DND-41 (cell line): ENCODE measurements around the gene PITHD1.
"Not testable (repeated sequence)": the region's sequence is repeated elsewhere in the genome, so short reads cannot be mapped to it uniquely, and the experiment has no call there.

Experiments
- ATAC-seq: fragments of 200-7000 bp; cut with Tn5 transposase; 3 replicates; pipeline ENCODE4 v1.9.1; 2021; ENCODE audit warnings: low read depth; ENCODE audit not compliant: insufficient read depth
- DNase-seq: peaks from one replicate; pipeline ENCODE4 v3.0.0-alpha.2; 2020
- H2AFZ ChIP-seq: 2 replicates; pipeline ENCODE4 v1.6.0; 2012; ENCODE audit warnings: low read depth, low read length
- H3K27ac ChIP-seq: 2 replicates; pipeline ENCODE4 v1.5.1; 2012; ENCODE audit warnings: low read length, inconsistent platforms
- H3K27me3 ChIP-seq: fragments of 200-600 bp; sonication (generic); 2 replicates; pipeline ENCODE4 v1.6.0; 2012; ENCODE audit warnings: low read length, mild to moderate bottlenecking, inconsistent platforms; ENCODE audit not compliant: insufficient read depth, poor library complexity
- H3K36me3 ChIP-seq: 2 replicates; pipeline ENCODE4 v1.5.1; 2012; ENCODE audit warnings: low read length, inconsistent platforms; ENCODE audit not compliant: insufficient read depth
- H3K4me1 ChIP-seq: 2 replicates; pipeline ENCODE4 v1.5.1; 2012; ENCODE audit warnings: mild to moderate bottlenecking, low read length; ENCODE audit not compliant: insufficient read depth
- H3K4me2 ChIP-seq: 2 replicates; pipeline ENCODE4 v1.6.0; 2012; ENCODE audit warnings: mild to moderate bottlenecking, moderate library complexity, low read length, inconsistent platforms; ENCODE audit not compliant: insufficient read depth
- H3K4me3 ChIP-seq, 2 experiments: fragments of 200-600 bp in 1 of 2; shearing (Covaris generic) in 1 of 2; 2 replicates each; pipeline ENCODE4 v1.5.1; 2012 to 2016; ENCODE audit warnings: inconsistent platforms in 2 of 2, low read length in 2 of 2, mild to moderate bottlenecking in 2 of 2, low read depth in 1 of 2, moderate library complexity in 1 of 2
- H3K79me2 ChIP-seq: 2 replicates; pipeline ENCODE4 v1.6.0; 2012; ENCODE audit warnings: low read length, inconsistent platforms; ENCODE audit not compliant: insufficient read depth
- H3K9ac ChIP-seq: 2 replicates; pipeline ENCODE4 v1.6.0; 2012; ENCODE audit warnings: low read depth, mild to moderate bottlenecking, inconsistent platforms, low read length, moderate library complexity
- H3K9me3 ChIP-seq: 2 replicates; pipeline ENCODE4 v1.5.1; 2012; ENCODE audit warnings: low read length, moderate library complexity, mild to moderate bottlenecking, inconsistent platforms; ENCODE audit not compliant: insufficient read depth, severe bottlenecking
- H4K20me1 ChIP-seq: 2 replicates; pipeline ENCODE4 v1.6.0; 2012; ENCODE audit warnings: low read length; ENCODE audit not compliant: insufficient read depth
- EZH2 ChIP-seq: IDR thresholded peaks from 3 replicates; pipeline ENCODE4 v1.6.1; 2012; ENCODE audit warnings: borderline replicate concordance, low read depth, mild to moderate bottlenecking, moderate library complexity, low read length, inconsistent platforms; ENCODE audit not compliant: severe bottlenecking
- TF ChIP-seq, protein P1 (sequence below): IDR thresholded peaks from 2 replicates; pipeline ENCODE4 v1.5.1; 2012; ENCODE audit warnings: borderline replicate concordance, low read length, moderate library complexity, mild to moderate bottlenecking; ENCODE audit not compliant: poor library complexity, severe bottlenecking; ENCODE audit errors: extremely low read depth

Gene PITHD1

DNA sequence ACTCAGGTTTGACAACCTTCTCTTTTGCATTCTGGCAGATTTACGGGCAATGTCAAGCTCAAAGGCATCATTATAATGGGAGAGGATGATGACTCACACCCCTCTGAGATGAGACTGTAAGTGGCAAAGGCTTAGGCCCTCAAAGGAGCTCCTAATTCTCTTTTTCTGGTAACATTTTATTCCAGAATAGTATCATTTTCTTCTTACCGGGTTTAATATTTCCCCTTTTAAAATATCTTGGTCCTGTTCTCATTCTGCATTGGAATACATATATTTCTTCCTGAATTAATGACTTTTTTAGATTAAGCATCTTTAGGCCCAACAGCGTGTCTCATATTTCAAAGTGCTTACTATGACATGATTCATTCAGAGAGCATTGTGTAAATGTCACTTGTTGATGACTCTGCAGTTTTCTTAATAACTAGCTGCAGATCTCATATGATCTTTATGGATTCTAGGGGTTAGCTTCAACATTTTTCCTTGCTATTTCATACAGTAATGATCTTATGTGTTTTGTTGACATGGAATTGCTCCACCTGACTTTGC, 1.7 kb downstream of the PITHD1 start:
- H3K4me3 ChIP-seq = peak overlapping the region in 1 of 2 experiments; percentile 99; a peak in 1 of 4 replicates
- peaks cover 74% of the 10 kb centered on the region for H3K79me2 ChIP-seq
- peak overlapping the region; percentile 77; the same call in 1 of the 2 replicates for H3K9ac ChIP-seq

DNA sequence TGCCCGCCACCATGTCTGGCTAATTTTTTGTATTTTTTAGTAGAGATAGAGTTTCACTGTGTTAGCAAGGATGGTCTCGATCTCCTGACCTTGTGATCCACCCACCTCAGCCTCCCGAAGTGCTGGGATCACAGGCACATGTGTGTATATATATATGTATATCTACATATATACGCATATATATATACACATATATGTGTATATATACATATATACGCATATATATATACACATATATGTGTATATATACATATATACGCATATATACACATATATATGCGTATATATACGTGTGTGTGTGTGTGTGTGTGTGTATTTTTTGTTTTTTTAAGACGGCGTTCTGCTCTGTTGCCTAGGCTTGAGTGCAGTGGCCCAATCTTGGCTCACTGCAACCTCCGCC, 4.9 kb downstream of the PITHD1 start:
- not testable (repeated sequence) for H2AFZ ChIP-seq, H3K27ac ChIP-seq, H3K4me2 ChIP-seq, DNase-seq, H3K4me3 ChIP-seq, H3K9ac ChIP-seq, ATAC-seq, H3K27me3 ChIP-seq, H3K9me3 ChIP-seq
- Histone ChIP-seq H3K4me1 (peaks cover 17% of the 10 kb centered on the region), H3K36me3 (peaks cover 75% of the 10 kb centered on the region), H3K79me2 (peaks cover 52% of the 10 kb centered on the region), H4K20me1 (peaks cover 18% of the 10 kb centered on the region)

More for the DNA sequence above, 1.7 kb downstream of the PITHD1 start:
- Histone ChIP-seq H3K27ac (no peak overlapping the region), H3K9me3 (no peaks in the 10 kb centered on the region), H3K4me2 (peak overlapping the region; percentile 94), H4K20me1 (peaks cover 18% of the 10 kb centered on the region), H3K36me3 (peaks cover 44% of the 10 kb centered on the region), H3K4me1 (peaks cover 29% of the 10 kb centered on the region), H3K27me3 (no peaks in the 10 kb centered on the region), H2AFZ (no peak overlapping the region)
- DNase-seq (no peak), ATAC-seq (no peak)
- no peak for TF ChIP-seq EZH2
- TF ChIP-seq, protein P1, sequence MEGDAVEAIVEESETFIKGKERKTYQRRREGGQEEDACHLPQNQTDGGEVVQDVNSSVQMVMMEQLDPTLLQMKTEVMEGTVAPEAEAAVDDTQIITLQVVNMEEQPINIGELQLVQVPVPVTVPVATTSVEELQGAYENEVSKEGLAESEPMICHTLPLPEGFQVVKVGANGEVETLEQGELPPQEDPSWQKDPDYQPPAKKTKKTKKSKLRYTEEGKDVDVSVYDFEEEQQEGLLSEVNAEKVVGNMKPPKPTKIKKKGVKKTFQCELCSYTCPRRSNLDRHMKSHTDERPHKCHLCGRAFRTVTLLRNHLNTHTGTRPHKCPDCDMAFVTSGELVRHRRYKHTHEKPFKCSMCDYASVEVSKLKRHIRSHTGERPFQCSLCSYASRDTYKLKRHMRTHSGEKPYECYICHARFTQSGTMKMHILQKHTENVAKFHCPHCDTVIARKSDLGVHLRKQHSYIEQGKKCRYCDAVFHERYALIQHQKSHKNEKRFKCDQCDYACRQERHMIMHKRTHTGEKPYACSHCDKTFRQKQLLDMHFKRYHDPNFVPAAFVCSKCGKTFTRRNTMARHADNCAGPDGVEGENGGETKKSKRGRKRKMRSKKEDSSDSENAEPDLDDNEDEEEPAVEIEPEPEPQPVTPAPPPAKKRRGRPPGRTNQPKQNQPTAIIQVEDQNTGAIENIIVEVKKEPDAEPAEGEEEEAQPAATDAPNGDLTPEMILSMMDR = no peak

DNA sequence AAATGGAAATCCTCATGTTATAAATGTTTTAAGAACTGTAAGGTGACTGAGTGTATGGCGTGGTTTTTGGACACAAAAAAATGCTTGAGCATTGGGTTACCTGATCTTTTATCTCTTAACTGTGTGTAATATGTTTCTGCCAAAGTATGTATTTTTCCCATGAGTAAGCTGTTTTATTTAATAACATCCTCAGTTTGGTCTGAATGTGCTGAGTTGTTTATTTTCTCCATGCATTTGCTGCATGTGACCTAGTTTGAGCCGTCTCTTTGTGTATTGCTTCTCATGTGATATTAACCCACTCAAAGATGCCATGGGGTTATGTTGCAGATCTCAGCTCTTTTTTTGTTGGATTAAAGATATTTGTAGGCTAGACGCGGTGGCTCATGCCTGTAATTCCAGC, 6.6 kb downstream of the PITHD1 start:
- H3K9ac ChIP-seq = no peak overlapping the region
- no peaks in the 10 kb centered on the region for H3K27me3 ChIP-seq
- H3K4me3 ChIP-seq = no peak overlapping the region
- no peaks in the 10 kb centered on the region for H3K9me3 ChIP-seq
- peaks cover 6% of the 10 kb centered on the region for H3K4me1 ChIP-seq
- no peak for DNase-seq
- peaks cover 36% of the 10 kb centered on the region for H3K79me2 ChIP-seq
- no peak overlapping the region for H3K4me2 ChIP-seq
- no peak for ATAC-seq
- peaks cover 5% of the 10 kb centered on the region; the same call in 1 of the 2 replicates for H4K20me1 ChIP-seq
- no peak for TF ChIP-seq EZH2
- TF ChIP-seq, protein P1 = no peak
- H2AFZ ChIP-seq = no peak overlapping the region
- no peak overlapping the region for H3K27ac ChIP-seq
- H3K36me3 ChIP-seq = peaks cover 69% of the 10 kb centered on the region

DNA sequence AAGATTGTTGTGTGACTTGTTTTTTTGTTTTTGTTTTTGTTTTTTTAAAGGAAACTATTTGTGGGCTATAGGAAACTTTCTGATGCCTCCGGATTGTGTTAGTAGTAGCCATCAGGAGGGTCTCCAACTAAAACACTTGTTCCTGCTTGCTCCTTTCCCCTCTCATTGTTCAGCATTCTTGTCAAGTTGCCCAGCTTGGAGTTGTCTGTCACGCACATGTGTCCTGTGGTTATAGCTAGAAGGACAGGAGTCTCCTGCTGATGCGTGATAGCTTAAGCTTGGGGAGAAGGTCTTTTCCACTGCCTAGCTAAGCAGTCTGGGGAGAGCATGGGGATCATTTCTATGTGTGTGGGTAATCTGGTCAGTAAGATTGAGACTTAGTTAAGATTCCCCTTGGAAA, 9.5 kb downstream of the PITHD1 start:
- peaks cover 51% of the 10 kb centered on the region for H3K36me3 ChIP-seq

More for the DNA sequence above, 9.5 kb downstream of the PITHD1 start:
- ATAC-seq = no peak
- Histone ChIP-seq H3K9ac (no peak overlapping the region), H2AFZ (no peak overlapping the region), H3K79me2 (peaks cover 33% of the 10 kb centered on the region), H3K4me1 (peaks cover 22% of the 10 kb centered on the region), H4K20me1 (peaks cover 6% of the 10 kb centered on the region; the same call in 1 of the 2 replicates), H3K9me3 (no peaks in the 10 kb centered on the region), H3K4me2 (no peak overlapping the region), H3K4me3 (no peak overlapping the region), H3K27me3 (no peaks in the 10 kb centered on the region), H3K27ac (no peak overlapping the region)
- no peak for TF ChIP-seq EZH2
- TF ChIP-seq, protein P1 = no peak
- DNase-seq = no peak
